HEK293 (cell line): ENCODE measurements around the gene C2orf76.

ENCODE experiments used
- KLF9 ChIP-seq: fragments of 450-650 bp; formaldehyde crosslinking; IDR thresholded peaks from 2 replicates; pipeline ENCODE4 v1.5.1; 2016; ENCODE audit warnings: missing biosample characterization, missing genetic modification characterization, low read depth
- MYNN ChIP-seq: fragments of 450-650 bp; formaldehyde crosslinking; IDR thresholded peaks from 2 replicates; pipeline ENCODE4 v1.5.1; 2016; ENCODE audit warnings: missing biosample characterization, missing genetic modification characterization, borderline replicate concordance
- YY1 ChIP-seq: fragments of 450-650 bp; formaldehyde crosslinking; IDR thresholded peaks from 2 replicates; pipeline ENCODE4 v1.5.1; 2018; ENCODE audit warnings: missing biosample characterization, missing genetic modification characterization
- ZBTB20 ChIP-seq: fragments of 450-650 bp; formaldehyde crosslinking; IDR thresholded peaks from 2 replicates; pipeline ENCODE4 v1.5.1; 2016; ENCODE audit warnings: missing biosample characterization, missing genetic modification characterization
- ZFP3 ChIP-seq: fragments of 450-650 bp; formaldehyde crosslinking; IDR thresholded peaks from 2 replicates; pipeline ENCODE4 v1.5.1; 2016; ENCODE audit warnings: low read depth, missing biosample characterization, missing genetic modification characterization
- ZNF174 ChIP-seq: fragments of 450-650 bp; formaldehyde crosslinking; IDR thresholded peaks from 2 replicates; pipeline ENCODE4 v1.5.0; 2017; ENCODE audit warnings: missing biosample characterization, mild to moderate bottlenecking, missing genetic modification characterization
- ZNF19 ChIP-seq: fragments of 450-650 bp; formaldehyde crosslinking; IDR thresholded peaks from 2 replicates; pipeline ENCODE4; 2016; ENCODE audit warnings: missing biosample characterization, missing genetic modification characterization, low read depth
- ZNF23 ChIP-seq: fragments of 450-650 bp; formaldehyde crosslinking; IDR thresholded peaks from 2 replicates; pipeline ENCODE4 v1.5.1; 2016; ENCODE audit warnings: missing biosample characterization, missing genetic modification characterization, borderline replicate concordance
- ZNF394 ChIP-seq: fragments of 450-650 bp; formaldehyde crosslinking; IDR thresholded peaks from 2 replicates; pipeline ENCODE4 v1.5.1; 2016; ENCODE audit warnings: missing biosample characterization, missing genetic modification characterization, mild to moderate bottlenecking, moderate library complexity, borderline replicate concordance
- ZNF473 ChIP-seq: fragments of 450-650 bp; formaldehyde crosslinking; IDR thresholded peaks from 2 replicates; pipeline ENCODE4 v1.5.1; 2017; ENCODE audit warnings: missing biosample characterization, missing genetic modification characterization
- ZNF514 ChIP-seq: fragments of 450-650 bp; formaldehyde crosslinking; IDR thresholded peaks from 2 replicates; pipeline ENCODE4 v1.5.1; 2016; ENCODE audit warnings: missing biosample characterization, missing genetic modification characterization
- ZNF621 ChIP-seq: fragments of 450-650 bp; formaldehyde crosslinking; IDR thresholded peaks from 2 replicates; pipeline ENCODE4 v1.5.1; 2017; ENCODE audit warnings: missing biosample characterization, missing genetic modification characterization
- ZNF677 ChIP-seq: fragments of 450-650 bp; IDR thresholded peaks from 2 replicates; pipeline ENCODE4 v1.5.0; 2018; ENCODE audit warnings: missing biosample characterization, mild to moderate bottlenecking, missing genetic modification characterization, moderate library complexity
- ZNF76 ChIP-seq: fragments of 450-650 bp; formaldehyde crosslinking; IDR thresholded peaks from 2 replicates; pipeline ENCODE4; 2016; ENCODE audit warnings: low read depth, missing biosample characterization, missing genetic modification characterization, borderline replicate concordance
- TF ChIP-seq, protein P1 (sequence below): IDR thresholded peaks from 2 replicates; pipeline ENCODE4 v1.6.1; 2011; ENCODE audit warnings: mild to moderate bottlenecking, low read depth, low read length, borderline replicate concordance
- TF ChIP-seq, protein P2 (sequence below): fragments of 450-650 bp; formaldehyde crosslinking; IDR thresholded peaks from 2 replicates; pipeline ENCODE4 v1.5.1; 2017; ENCODE audit warnings: missing biosample characterization, missing genetic modification characterization
- TF ChIP-seq, protein P3 (sequence below): fragments of 450-650 bp; formaldehyde crosslinking; IDR thresholded peaks from 2 replicates; pipeline ENCODE4 v1.5.1; 2016; ENCODE audit warnings: missing biosample characterization, missing genetic modification characterization
- TF ChIP-seq, protein P4 (sequence below): fragments of 450-650 bp; formaldehyde crosslinking; IDR thresholded peaks from 2 replicates; pipeline ENCODE4 v1.5.1; 2016; ENCODE audit warnings: missing biosample characterization, missing genetic modification characterization
- TF ChIP-seq, protein P5 (sequence below): fragments of 450-650 bp; formaldehyde crosslinking; IDR thresholded peaks from 2 replicates; pipeline ENCODE4 v1.5.1; 2016; ENCODE audit warnings: missing biosample characterization, missing genetic modification characterization, borderline replicate concordance
- TF ChIP-seq, protein P6 (sequence below): fragments of 450-650 bp; formaldehyde crosslinking; IDR thresholded peaks from 2 replicates; pipeline ENCODE4 v1.5.1; 2016; ENCODE audit warnings: missing biosample characterization, missing genetic modification characterization
- TF ChIP-seq, protein P7 (sequence below): fragments of 450-650 bp; formaldehyde crosslinking; IDR thresholded peaks from 2 replicates; pipeline ENCODE4 v1.5.1; 2016; ENCODE audit warnings: missing biosample characterization, missing genetic modification characterization
- TF ChIP-seq, protein P8 (sequence below): sonication (generic); formaldehyde crosslinking; IDR thresholded peaks from 2 replicates; pipeline ENCODE4 v1.8.1; 2022; ENCODE audit warnings: mild to moderate bottlenecking, moderate library complexity, missing genetic modification reagents

C2orf76 gene

DNA sequence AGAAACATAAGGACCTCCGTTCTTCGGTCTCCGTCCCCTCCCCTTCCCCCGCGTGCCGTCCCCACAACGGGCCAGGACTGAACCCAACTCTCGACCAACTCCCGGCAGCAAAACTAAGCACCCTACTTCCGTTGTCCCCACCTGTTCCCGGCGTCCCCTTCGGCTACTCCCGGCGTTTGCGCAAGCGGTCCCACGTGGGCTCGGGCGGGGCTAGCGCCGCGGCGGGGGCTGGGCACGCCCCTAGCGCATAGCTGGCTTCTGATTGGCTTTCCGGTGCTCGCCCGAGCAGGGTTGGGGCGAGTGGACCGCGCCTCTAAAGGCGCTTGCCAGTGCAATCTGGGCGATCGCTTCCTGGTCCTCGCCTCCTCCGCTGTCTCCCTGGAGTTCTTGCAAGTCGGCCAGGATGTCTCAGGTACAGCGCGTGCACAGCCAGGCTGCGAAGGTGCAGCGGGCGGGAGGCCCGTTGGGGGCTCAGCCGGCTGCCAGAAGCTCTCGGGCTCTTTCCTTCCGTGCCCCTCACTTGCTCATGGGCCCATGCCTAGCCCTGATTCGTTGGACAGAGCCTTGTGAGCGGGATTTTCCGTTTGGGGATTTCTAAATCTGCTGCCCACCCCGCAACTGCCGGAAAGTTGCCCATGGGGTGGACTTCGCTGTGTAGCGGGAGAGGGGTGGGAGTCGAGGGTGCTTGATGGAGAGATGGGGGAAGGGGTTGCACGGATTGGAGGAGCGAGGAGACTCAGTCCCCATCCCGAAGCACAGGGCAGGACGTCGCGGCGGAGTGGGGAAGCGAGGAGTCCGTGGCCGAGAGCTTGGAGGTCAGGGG, at the start of gene C2orf76, which contains the start of gene DBI (continued):
- TF ChIP-seq, protein P1, sequence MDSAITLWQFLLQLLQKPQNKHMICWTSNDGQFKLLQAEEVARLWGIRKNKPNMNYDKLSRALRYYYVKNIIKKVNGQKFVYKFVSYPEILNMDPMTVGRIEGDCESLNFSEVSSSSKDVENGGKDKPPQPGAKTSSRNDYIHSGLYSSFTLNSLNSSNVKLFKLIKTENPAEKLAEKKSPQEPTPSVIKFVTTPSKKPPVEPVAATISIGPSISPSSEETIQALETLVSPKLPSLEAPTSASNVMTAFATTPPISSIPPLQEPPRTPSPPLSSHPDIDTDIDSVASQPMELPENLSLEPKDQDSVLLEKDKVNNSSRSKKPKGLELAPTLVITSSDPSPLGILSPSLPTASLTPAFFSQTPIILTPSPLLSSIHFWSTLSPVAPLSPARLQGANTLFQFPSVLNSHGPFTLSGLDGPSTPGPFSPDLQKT, result no peak; the same call in 1 of the 2 replicates
- TF ChIP-seq, protein P2, sequence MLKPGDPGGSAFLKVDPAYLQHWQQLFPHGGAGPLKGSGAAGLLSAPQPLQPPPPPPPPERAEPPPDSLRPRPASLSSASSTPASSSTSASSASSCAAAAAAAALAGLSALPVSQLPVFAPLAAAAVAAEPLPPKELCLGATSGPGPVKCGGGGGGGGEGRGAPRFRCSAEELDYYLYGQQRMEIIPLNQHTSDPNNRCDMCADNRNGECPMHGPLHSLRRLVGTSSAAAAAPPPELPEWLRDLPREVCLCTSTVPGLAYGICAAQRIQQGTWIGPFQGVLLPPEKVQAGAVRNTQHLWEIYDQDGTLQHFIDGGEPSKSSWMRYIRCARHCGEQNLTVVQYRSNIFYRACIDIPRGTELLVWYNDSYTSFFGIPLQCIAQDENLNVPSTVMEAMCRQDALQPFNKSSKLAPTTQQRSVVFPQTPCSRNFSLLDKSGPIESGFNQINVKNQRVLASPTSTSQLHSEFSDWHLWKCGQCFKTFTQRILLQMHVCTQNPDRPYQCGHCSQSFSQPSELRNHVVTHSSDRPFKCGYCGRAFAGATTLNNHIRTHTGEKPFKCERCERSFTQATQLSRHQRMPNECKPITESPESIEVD (tag by site-specific recombination), result no peak
- TF ChIP-seq, protein P3, sequence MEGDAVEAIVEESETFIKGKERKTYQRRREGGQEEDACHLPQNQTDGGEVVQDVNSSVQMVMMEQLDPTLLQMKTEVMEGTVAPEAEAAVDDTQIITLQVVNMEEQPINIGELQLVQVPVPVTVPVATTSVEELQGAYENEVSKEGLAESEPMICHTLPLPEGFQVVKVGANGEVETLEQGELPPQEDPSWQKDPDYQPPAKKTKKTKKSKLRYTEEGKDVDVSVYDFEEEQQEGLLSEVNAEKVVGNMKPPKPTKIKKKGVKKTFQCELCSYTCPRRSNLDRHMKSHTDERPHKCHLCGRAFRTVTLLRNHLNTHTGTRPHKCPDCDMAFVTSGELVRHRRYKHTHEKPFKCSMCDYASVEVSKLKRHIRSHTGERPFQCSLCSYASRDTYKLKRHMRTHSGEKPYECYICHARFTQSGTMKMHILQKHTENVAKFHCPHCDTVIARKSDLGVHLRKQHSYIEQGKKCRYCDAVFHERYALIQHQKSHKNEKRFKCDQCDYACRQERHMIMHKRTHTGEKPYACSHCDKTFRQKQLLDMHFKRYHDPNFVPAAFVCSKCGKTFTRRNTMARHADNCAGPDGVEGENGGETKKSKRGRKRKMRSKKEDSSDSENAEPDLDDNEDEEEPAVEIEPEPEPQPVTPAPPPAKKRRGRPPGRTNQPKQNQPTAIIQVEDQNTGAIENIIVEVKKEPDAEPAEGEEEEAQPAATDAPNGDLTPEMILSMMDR (tag by site-specific recombination), result no peak
- no peak for TF ChIP-seq ZFP3
- TF ChIP-seq ZNF76 (tag by site-specific recombination), result peak; percentile 91
- TF ChIP-seq, protein P4, sequence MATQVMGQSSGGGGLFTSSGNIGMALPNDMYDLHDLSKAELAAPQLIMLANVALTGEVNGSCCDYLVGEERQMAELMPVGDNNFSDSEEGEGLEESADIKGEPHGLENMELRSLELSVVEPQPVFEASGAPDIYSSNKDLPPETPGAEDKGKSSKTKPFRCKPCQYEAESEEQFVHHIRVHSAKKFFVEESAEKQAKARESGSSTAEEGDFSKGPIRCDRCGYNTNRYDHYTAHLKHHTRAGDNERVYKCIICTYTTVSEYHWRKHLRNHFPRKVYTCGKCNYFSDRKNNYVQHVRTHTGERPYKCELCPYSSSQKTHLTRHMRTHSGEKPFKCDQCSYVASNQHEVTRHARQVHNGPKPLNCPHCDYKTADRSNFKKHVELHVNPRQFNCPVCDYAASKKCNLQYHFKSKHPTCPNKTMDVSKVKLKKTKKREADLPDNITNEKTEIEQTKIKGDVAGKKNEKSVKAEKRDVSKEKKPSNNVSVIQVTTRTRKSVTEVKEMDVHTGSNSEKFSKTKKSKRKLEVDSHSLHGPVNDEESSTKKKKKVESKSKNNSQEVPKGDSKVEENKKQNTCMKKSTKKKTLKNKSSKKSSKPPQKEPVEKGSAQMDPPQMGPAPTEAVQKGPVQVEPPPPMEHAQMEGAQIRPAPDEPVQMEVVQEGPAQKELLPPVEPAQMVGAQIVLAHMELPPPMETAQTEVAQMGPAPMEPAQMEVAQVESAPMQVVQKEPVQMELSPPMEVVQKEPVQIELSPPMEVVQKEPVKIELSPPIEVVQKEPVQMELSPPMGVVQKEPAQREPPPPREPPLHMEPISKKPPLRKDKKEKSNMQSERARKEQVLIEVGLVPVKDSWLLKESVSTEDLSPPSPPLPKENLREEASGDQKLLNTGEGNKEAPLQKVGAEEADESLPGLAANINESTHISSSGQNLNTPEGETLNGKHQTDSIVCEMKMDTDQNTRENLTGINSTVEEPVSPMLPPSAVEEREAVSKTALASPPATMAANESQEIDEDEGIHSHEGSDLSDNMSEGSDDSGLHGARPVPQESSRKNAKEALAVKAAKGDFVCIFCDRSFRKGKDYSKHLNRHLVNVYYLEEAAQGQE (tag by site-specific recombination), result peak; percentile 75
- no peak for TF ChIP-seq ZNF473 (tag by site-specific recombination)
- TF ChIP-seq, protein P5, sequence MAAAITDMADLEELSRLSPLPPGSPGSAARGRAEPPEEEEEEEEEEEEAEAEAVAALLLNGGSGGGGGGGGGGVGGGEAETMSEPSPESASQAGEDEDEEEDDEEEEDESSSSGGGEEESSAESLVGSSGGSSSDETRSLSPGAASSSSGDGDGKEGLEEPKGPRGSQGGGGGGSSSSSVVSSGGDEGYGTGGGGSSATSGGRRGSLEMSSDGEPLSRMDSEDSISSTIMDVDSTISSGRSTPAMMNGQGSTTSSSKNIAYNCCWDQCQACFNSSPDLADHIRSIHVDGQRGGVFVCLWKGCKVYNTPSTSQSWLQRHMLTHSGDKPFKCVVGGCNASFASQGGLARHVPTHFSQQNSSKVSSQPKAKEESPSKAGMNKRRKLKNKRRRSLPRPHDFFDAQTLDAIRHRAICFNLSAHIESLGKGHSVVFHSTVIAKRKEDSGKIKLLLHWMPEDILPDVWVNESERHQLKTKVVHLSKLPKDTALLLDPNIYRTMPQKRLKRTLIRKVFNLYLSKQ (tag by site-specific recombination), result no peak
- TF ChIP-seq, protein P6, sequence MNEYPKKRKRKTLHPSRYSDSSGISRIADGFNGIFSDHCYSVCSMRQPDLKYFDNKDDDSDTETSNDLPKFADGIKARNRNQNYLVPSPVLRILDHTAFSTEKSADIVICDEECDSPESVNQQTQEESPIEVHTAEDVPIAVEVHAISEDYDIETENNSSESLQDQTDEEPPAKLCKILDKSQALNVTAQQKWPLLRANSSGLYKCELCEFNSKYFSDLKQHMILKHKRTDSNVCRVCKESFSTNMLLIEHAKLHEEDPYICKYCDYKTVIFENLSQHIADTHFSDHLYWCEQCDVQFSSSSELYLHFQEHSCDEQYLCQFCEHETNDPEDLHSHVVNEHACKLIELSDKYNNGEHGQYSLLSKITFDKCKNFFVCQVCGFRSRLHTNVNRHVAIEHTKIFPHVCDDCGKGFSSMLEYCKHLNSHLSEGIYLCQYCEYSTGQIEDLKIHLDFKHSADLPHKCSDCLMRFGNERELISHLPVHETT (tag by site-specific recombination), result no peak
- no peak for TF ChIP-seq ZNF514 (tag by site-specific recombination)
- TF ChIP-seq, protein P7, sequence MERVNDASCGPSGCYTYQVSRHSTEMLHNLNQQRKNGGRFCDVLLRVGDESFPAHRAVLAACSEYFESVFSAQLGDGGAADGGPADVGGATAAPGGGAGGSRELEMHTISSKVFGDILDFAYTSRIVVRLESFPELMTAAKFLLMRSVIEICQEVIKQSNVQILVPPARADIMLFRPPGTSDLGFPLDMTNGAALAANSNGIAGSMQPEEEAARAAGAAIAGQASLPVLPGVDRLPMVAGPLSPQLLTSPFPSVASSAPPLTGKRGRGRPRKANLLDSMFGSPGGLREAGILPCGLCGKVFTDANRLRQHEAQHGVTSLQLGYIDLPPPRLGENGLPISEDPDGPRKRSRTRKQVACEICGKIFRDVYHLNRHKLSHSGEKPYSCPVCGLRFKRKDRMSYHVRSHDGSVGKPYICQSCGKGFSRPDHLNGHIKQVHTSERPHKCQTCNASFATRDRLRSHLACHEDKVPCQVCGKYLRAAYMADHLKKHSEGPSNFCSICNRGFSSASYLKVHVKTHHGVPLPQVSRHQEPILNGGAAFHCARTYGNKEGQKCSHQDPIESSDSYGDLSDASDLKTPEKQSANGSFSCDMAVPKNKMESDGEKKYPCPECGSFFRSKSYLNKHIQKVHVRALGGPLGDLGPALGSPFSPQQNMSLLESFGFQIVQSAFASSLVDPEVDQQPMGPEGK (tag by site-specific recombination), result peak; percentile 87
- TF ChIP-seq ZNF23, result no peak
- TF ChIP-seq MYNN, result no peak
- TF ChIP-seq, protein P8, sequence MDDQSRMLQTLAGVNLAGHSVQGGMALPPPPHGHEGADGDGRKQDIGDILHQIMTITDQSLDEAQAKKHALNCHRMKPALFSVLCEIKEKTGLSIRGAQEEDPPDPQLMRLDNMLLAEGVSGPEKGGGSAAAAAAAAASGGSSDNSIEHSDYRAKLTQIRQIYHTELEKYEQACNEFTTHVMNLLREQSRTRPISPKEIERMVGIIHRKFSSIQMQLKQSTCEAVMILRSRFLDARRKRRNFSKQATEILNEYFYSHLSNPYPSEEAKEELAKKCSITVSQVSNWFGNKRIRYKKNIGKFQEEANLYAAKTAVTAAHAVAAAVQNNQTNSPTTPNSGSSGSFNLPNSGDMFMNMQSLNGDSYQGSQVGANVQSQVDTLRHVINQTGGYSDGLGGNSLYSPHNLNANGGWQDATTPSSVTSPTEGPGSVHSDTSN (CRISPR knock-in tag), result peak; percentile 68; the same call in 1 of the 2 replicates
- TF ChIP-seq YY1 (tag by site-specific recombination), result no peak
- TF ChIP-seq ZNF394 (tag by site-specific recombination), result no peak
- TF ChIP-seq ZNF19, result no peak
- TF ChIP-seq ZNF677 (tag by site-specific recombination), result no peak
- TF ChIP-seq KLF9, result peak; percentile 75; the same call in 1 of the 2 replicates
- TF ChIP-seq ZNF621, result no peak
- no peak for TF ChIP-seq ZNF174
- TF ChIP-seq ZBTB20 (tag by site-specific recombination), result peak; percentile 85
